D721Med (cell line): Measurements from ENCODE around the gene BMP10.

Experiments
- DNase-seq: peaks from one replicate; pipeline ENCODE4 v3.0.0; 2011; ENCODE audit warnings: low spot score; ENCODE audit not compliant: insufficient read length
- FAIRE-seq: peaks from 2 replicates; lab custom pipeline; 2011; peaks lifted over from hg19 to GRCh38; lab: Jason Lieb, UNC
- CTCF ChIP-seq: IDR thresholded peaks from 2 replicates; pipeline ENCODE4 v1.5.1; 2012; ENCODE audit warnings: mild to moderate bottlenecking, control low read depth; ENCODE audit not compliant: insufficient read depth; ENCODE audit errors: missing control alignments

BMP10 gene

GRCh38 chr2:68889500-68889899 lies 18.3 kb upstream of the BMP10 start:
- FAIRE-seq (no peak), DNase-seq (no peak)
- TF ChIP-seq CTCF, result no peak

GRCh38 chr2:68889021-68889420 lies 17.8 kb upstream of the BMP10 start:
- no peak for TF ChIP-seq CTCF
- FAIRE-seq, result no peak
- no peak for DNase-seq

- FAIRE-seq (no peak), DNase-seq (no peak)
- no peak for TF ChIP-seq CTCF
These were observed 17.0 kb upstream of the BMP10 start for GRCh38 chr2:68888038-68888704.

GRCh38 chr2:68885811-68886075 lies 14.5 kb upstream of the BMP10 start:
- TF ChIP-seq CTCF, result no peak
- FAIRE-seq, result no peak
- DNase-seq, result no peak

- DNase-seq, result no peak
- no peak for TF ChIP-seq CTCF
- no peak for FAIRE-seq
These were observed 14.0 kb upstream of the BMP10 start for GRCh38 chr2:68885074-68885810.

GRCh38 chr2:68880213-68880612 lies 9.0 kb upstream of the BMP10 start:
- DNase-seq, result no peak
- no peak for TF ChIP-seq CTCF
- no peak for FAIRE-seq

- no peak for DNase-seq
- no peak for FAIRE-seq
- no peak for TF ChIP-seq CTCF
These were observed 8.1 kb upstream of the BMP10 start for GRCh38 chr2:68879296-68879695.
